Renal cortical epithelial cell (primary cell): ENCODE results near the gene HOXC12. TPM values are rescaled to one million over a fixed set of nuclear protein-coding genes. Genes with fewer than 3 reads are reported as not detected.

Experiments used
- DNase-seq: peaks from one replicate; pipeline ENCODE4 v3.0.0-alpha.2; 2011; ENCODE audit warnings: low read depth
- total RNA-seq: library from RNA; depleted of rRNA; stranded (reverse); fragments of >200 nt; gene quantifications from 2 replicates; pipeline ENCODE4 v1.2.3, GENCODE V29; 2014

Gene HOXC12
- total RNA-seq, 1 donor from 2014 or later, result not detected

GRCh38 chr12:53972152-53972702 is 17.5 kb downstream of the HOXC12 start:
- DNase-seq, result no peak

- DNase-seq, result no peak
These were observed 18.1 kb downstream of the HOXC12 start, which contains the start of gene HOXC11 for GRCh38 chr12:53972722-53973235. Gene HOXC11 (plus strand): TSS chr12:53973126. CDS start chr12:53973242, 116 bp downstream.

GRCh38 chr12:53973236-53974042 is 18.7 kb downstream of the HOXC12 start:
- no peak for DNase-seq

- DNase-seq, result no peak
These were observed 19.7 kb downstream of the HOXC12 start, which contains the start of gene HOTAIR for GRCh38 chr12:53974084-53975063. Gene HOTAIR (minus strand): TSS chr12:53974954.

- no peak for DNase-seq
These were observed 20.4 kb downstream of the HOXC12 start for GRCh38 chr12:53975064-53975471.

GRCh38 chr12:53975479-53976152 is 20.9 kb downstream of the HOXC12 start:
- DNase-seq, result no peak

- DNase-seq, result no peak
These were observed 21.6 kb downstream of the HOXC12 start for GRCh38 chr12:53976172-53976822.

GRCh38 chr12:53976823-53977595 is 22.3 kb downstream of the HOXC12 start:
- no peak for DNase-seq

- no peak for DNase-seq
These were observed 23.1 kb downstream of the HOXC12 start for GRCh38 chr12:53977596-53978445.

- DNase-seq, result no peak
These were observed 24.0 kb downstream of the HOXC12 start for GRCh38 chr12:53978477-53979356.

- no peak for DNase-seq
These were observed 25.6 kb downstream of the HOXC12 start for GRCh38 chr12:53980104-53980801.

GRCh38 chr12:53980802-53981496 is 26.2 kb downstream of the HOXC12 start:
- DNase-seq, result no peak

GRCh38 chr12:53981634-53982565 is 27.2 kb downstream of the HOXC12 start:
- DNase-seq, result no peak

GRCh38 chr12:53982648-53983567 is 28.2 kb downstream of the HOXC12 start:
- DNase-seq, result no peak
